Measurements from ENCODE around the gene PPME1. TPM values are rescaled to one million over a fixed set of nuclear protein-coding genes. Genes with fewer than 3 reads are reported as not detected.

Gene PPME1
- total and polyA plus RNA-seq, 9 of the 15 experiments (the other 6 are each of a cell fraction or from before 2014, with no cell fraction given), result 9.8 to 81.7 (median 37.6) TPM

DNA sequence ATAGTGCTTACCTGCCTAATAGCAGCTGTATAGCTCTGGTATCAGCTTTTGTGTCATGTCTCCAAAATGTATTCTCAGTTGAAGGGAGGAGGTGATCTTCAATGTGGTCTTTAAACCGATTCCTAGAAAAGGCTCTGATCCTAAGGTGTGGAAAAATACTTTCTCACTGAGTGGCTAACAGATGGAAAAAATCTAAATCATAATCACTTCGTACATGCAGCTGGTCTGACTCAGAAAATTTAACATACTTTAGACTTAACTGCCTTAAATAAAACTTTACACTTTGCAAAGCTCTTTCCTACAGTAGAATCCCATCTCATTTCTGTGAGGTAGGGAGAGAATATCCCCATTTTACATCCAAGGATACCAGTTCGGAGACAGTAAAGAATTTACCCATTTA is 38.3 kb upstream of the PPME1 start:
- Histone ChIP-seq H3K9me3 (replicated peaks; ENCODE audit: control insufficient read depth, insufficient read depth, low read depth, low read length) (no peaks in the 10 kb centered on the region), H3K27ac (ENCODE audit: extremely low read depth, low read depth, low read length) (no peak overlapping the region), H3K4me3 (no peak overlapping the region), H3K36me3 (ENCODE audit: control insufficient read depth, insufficient read depth, low read length) (peaks cover 26% of the 10 kb centered on the region; the same call in 2 of the 3 replicates), H3K4me1 (replicated peaks in 1 of 2; ENCODE audit: control insufficient read depth in 2 of 2, insufficient read depth in 2 of 2, low read length in 2 of 2) (peaks cover 0 to 4% of the 10 kb centered on the region in 2 experiments; a peak in 1 of 5 replicates), H3K4me2 (ENCODE audit: insufficient read depth, low read length) (no peak overlapping the region), H3K79me2 (ENCODE audit: control insufficient read depth, insufficient read depth, low read length) (no peaks in the 10 kb centered on the region), H3K9ac (ENCODE audit: insufficient read depth in 1 of 2, low read depth in 2 of 2, low read length in 2 of 2) (no peak overlapping the region), H3K9me1 (ENCODE audit: control insufficient read depth, insufficient read depth, low read length) (no peaks in the 10 kb centered on the region), H3K27me3 (ENCODE audit: control insufficient read depth in 2 of 2, insufficient read depth in 2 of 2, low read length in 2 of 2) (no peaks in the 10 kb centered on the region), H2AFZ (ENCODE audit: low read depth, low read length) (no peak overlapping the region), H4K20me1 (replicated peaks; ENCODE audit: control insufficient read depth, insufficient read depth, low read length) (no peaks in the 10 kb centered on the region)
- intact Hi-C loops (cut with micrococcal nuclease) (no loop called here), in situ Hi-C loops (cut with MboI) (no loop called here)
- WGBS (ENCODE audit: insufficient coverage, low coverage, missing lambda C conversion rate), result 77% methylated on average over 3 of the region's 3 CpGs
- CTCF ChIA-PET (ENCODE audit: low intra/inter-chr PET ratio), result no interaction called here
- DNase-seq (ENCODE audit: extremely low read depth in 1 of 4, low spot score in 3 of 4) (no peak), FAIRE-seq (no peak), ATAC-seq (no peak)
- POLR2A ChIA-PET, result interaction anchor here (1.5 kb wide), 1 partner anchor 8 kb away, joined by 4 read pairs; no protein-coding TSS in a partner anchor
- no TSS peak for BruUV-seq (replicated peaks)
- TF ChIP-seq POLR2A (conservative IDR thresholded peaks at IDR 0.05) (no peak), NFE2L1 (tag; IDR thresholded peaks at IDR 0.05; ENCODE audit: borderline replicate concordance, low read depth) (no peak), MYBL2 (IDR thresholded peaks at IDR 0.05; ENCODE audit: low read depth) (no peak), MYBL2 (CRISPR knock-in tag; IDR thresholded peaks at IDR 0.05; ENCODE audit: borderline replicate concordance) (no peak), CBX3 (IDR thresholded peaks at IDR 0.05; ENCODE audit: borderline replicate concordance in 1 of 2, low read length in 2 of 2) (no peak), ARNT (IDR thresholded peaks at IDR 0.05) (no peak), KDM5B (IDR thresholded peaks at IDR 0.05; ENCODE audit: insufficient replicate concordance, low read depth, low read length) (no peak), FIP1L1 (IDR thresholded peaks at IDR 0.05; ENCODE audit: low read depth, low read length, poor library complexity, severe bottlenecking) (no peak)
- TF ChIP-seq, protein P1, sequence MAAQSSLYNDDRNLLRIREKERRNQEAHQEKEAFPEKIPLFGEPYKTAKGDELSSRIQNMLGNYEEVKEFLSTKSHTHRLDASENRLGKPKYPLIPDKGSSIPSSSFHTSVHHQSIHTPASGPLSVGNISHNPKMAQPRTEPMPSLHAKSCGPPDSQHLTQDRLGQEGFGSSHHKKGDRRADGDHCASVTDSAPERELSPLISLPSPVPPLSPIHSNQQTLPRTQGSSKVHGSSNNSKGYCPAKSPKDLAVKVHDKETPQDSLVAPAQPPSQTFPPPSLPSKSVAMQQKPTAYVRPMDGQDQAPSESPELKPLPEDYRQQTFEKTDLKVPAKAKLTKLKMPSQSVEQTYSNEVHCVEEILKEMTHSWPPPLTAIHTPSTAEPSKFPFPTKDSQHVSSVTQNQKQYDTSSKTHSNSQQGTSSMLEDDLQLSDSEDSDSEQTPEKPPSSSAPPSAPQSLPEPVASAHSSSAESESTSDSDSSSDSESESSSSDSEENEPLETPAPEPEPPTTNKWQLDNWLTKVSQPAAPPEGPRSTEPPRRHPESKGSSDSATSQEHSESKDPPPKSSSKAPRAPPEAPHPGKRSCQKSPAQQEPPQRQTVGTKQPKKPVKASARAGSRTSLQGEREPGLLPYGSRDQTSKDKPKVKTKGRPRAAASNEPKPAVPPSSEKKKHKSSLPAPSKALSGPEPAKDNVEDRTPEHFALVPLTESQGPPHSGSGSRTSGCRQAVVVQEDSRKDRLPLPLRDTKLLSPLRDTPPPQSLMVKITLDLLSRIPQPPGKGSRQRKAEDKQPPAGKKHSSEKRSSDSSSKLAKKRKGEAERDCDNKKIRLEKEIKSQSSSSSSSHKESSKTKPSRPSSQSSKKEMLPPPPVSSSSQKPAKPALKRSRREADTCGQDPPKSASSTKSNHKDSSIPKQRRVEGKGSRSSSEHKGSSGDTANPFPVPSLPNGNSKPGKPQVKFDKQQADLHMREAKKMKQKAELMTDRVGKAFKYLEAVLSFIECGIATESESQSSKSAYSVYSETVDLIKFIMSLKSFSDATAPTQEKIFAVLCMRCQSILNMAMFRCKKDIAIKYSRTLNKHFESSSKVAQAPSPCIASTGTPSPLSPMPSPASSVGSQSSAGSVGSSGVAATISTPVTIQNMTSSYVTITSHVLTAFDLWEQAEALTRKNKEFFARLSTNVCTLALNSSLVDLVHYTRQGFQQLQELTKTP (IDR thresholded peaks at IDR 0.05; ENCODE audit: low read depth in 1 of 2, partially characterized antibody in 2 of 2), result no peak
- TF ChIP-seq, protein P2, sequence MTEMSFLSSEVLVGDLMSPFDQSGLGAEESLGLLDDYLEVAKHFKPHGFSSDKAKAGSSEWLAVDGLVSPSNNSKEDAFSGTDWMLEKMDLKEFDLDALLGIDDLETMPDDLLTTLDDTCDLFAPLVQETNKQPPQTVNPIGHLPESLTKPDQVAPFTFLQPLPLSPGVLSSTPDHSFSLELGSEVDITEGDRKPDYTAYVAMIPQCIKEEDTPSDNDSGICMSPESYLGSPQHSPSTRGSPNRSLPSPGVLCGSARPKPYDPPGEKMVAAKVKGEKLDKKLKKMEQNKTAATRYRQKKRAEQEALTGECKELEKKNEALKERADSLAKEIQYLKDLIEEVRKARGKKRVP (CRISPR knock-in tag; IDR thresholded peaks at IDR 0.05), result no peak
- TF ChIP-seq, protein P3, sequence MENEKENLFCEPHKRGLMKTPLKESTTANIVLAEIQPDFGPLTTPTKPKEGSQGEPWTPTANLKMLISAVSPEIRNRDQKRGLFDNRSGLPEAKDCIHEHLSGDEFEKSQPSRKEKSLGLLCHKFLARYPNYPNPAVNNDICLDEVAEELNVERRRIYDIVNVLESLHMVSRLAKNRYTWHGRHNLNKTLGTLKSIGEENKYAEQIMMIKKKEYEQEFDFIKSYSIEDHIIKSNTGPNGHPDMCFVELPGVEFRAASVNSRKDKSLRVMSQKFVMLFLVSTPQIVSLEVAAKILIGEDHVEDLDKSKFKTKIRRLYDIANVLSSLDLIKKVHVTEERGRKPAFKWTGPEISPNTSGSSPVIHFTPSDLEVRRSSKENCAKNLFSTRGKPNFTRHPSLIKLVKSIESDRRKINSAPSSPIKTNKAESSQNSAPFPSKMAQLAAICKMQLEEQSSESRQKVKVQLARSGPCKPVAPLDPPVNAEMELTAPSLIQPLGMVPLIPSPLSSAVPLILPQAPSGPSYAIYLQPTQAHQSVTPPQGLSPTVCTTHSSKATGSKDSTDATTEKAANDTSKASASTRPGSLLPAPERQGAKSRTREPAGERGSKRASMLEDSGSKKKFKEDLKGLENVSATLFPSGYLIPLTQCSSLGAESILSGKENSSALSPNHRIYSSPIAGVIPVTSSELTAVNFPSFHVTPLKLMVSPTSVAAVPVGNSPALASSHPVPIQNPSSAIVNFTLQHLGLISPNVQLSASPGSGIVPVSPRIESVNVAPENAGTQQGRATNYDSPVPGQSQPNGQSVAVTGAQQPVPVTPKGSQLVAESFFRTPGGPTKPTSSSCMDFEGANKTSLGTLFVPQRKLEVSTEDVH (IDR thresholded peaks at IDR 0.05; ENCODE audit: low read depth, partially characterized antibody), result no peak
- TF ChIP-seq, protein P4, sequence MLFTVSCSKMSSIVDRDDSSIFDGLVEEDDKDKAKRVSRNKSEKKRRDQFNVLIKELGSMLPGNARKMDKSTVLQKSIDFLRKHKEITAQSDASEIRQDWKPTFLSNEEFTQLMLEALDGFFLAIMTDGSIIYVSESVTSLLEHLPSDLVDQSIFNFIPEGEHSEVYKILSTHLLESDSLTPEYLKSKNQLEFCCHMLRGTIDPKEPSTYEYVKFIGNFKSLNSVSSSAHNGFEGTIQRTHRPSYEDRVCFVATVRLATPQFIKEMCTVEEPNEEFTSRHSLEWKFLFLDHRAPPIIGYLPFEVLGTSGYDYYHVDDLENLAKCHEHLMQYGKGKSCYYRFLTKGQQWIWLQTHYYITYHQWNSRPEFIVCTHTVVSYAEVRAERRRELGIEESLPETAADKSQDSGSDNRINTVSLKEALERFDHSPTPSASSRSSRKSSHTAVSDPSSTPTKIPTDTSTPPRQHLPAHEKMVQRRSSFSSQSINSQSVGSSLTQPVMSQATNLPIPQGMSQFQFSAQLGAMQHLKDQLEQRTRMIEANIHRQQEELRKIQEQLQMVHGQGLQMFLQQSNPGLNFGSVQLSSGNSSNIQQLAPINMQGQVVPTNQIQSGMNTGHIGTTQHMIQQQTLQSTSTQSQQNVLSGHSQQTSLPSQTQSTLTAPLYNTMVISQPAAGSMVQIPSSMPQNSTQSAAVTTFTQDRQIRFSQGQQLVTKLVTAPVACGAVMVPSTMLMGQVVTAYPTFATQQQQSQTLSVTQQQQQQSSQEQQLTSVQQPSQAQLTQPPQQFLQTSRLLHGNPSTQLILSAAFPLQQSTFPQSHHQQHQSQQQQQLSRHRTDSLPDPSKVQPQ (CRISPR knock-in tag; IDR thresholded peaks at IDR 0.05; ENCODE audit: borderline replicate concordance), result no peak
